HEK293T (cell line): Measurements from ENCODE around the gene ATP8B3.

ENCODE experiments used
- BHLHE40 ChIP-seq: fragments of 450-650 bp; IDR thresholded peaks from 2 replicates; pipeline ENCODE4 v1.6.1; 2016; ENCODE audit warnings: mild to moderate bottlenecking, moderate library complexity, borderline replicate concordance
- CTBP1 ChIP-seq: fragments of 450-650 bp; IDR thresholded peaks from 2 replicates; pipeline ENCODE4 v1.6.1; 2016; ENCODE audit warnings: borderline replicate concordance
- ELF4 ChIP-seq: fragments of 450-650 bp; IDR thresholded peaks from 2 replicates; pipeline ENCODE4 v1.6.1; 2017; ENCODE audit warnings: antibody characterized with exemption
- FOXK2 ChIP-seq: fragments of 450-650 bp; IDR thresholded peaks from 2 replicates; pipeline ENCODE4 v1.6.1; 2016; ENCODE audit warnings: mild to moderate bottlenecking
- FOXM1 ChIP-seq: fragments of 450-650 bp; IDR thresholded peaks from 2 replicates; pipeline ENCODE4 v1.6.1; 2017; ENCODE audit warnings: mild to moderate bottlenecking, borderline replicate concordance
- L3MBTL2 ChIP-seq: fragments of 450-650 bp; conservative IDR thresholded peaks from 2 replicates; pipeline ENCODE4 v1.6.1; 2016; ENCODE audit warnings: mild to moderate bottlenecking
- LEF1 ChIP-seq: fragments of 450-650 bp; IDR thresholded peaks from 2 replicates; pipeline ENCODE4 v1.6.1; 2017; ENCODE audit warnings: mild to moderate bottlenecking, borderline replicate concordance
- NFRKB ChIP-seq: fragments of 450-650 bp; IDR thresholded peaks from 2 replicates; pipeline ENCODE4 v1.6.1; 2016; ENCODE audit warnings: mild to moderate bottlenecking, moderate library complexity
- PKNOX1 ChIP-seq: fragments of 450-650 bp; IDR thresholded peaks from 2 replicates; pipeline ENCODE4 v1.6.1; 2016
- SP1 ChIP-seq: fragments of 450-650 bp; IDR thresholded peaks from 2 replicates; pipeline ENCODE4 v1.6.1; 2017
- TARDBP ChIP-seq: fragments of 450-650 bp; IDR thresholded peaks from 2 replicates; pipeline ENCODE4 v1.6.1; 2016
- ZNF384 ChIP-seq: fragments of 450-650 bp; IDR thresholded peaks from 2 replicates; pipeline ENCODE4 v1.6.1; 2016

- TF ChIP-seq ELF4 (no peak), L3MBTL2 (no peak), BHLHE40 (no peak), SP1 (no peak), CTBP1 (no peak), FOXM1 (no peak), NFRKB (no peak), ZNF384 (no peak), TARDBP (no peak), LEF1 (no peak), FOXK2 (no peak), PKNOX1 (no peak)
These were observed 21.5 kb upstream of the ATP8B3 start for GRCh38 chr19:1833540-1833939.
